Dendritic cell treated with granulocyte-macrophage colony-stimulating factor and Interleukin-4, amounts not matched to agents 40 ng/mL and 50 ng/mL, for 4 days (primary cell): ENCODE measurements around the gene KDELR3.

Source experiments
- H3K27ac Mint-ChIP-seq: one replicate; pipeline ENCODE4 v1.8.0; 2022; ENCODE audit warnings: mild to moderate bottlenecking, mixed read lengths
- H3K27me3 Mint-ChIP-seq: one replicate; pipeline ENCODE4 v1.8.0; 2022; ENCODE audit warnings: mild to moderate bottlenecking, mixed read lengths
- H3K36me3 Mint-ChIP-seq: one replicate; pipeline ENCODE4 v1.8.0; 2022; ENCODE audit warnings: low read depth, mixed read lengths
- H3K4me1 Mint-ChIP-seq: one replicate; pipeline ENCODE4 v1.8.0; 2022; ENCODE audit warnings: low read depth, mixed read lengths
- H3K4me3 Mint-ChIP-seq: one replicate; pipeline ENCODE4 v1.8.0; 2022; ENCODE audit warnings: mild to moderate bottlenecking, moderate library complexity, mixed read lengths
- H3K9me3 Mint-ChIP-seq: one replicate; pipeline ENCODE4 v1.8.0; 2022; ENCODE audit warnings: mixed read lengths
- intact Hi-C: fragments of 100-400 bp; cut with micrococcal nuclease; formaldehyde crosslinking; loops from one replicate; pipeline ENCODE4 v1.15.0; 2022

KDELR3 gene

DNA sequence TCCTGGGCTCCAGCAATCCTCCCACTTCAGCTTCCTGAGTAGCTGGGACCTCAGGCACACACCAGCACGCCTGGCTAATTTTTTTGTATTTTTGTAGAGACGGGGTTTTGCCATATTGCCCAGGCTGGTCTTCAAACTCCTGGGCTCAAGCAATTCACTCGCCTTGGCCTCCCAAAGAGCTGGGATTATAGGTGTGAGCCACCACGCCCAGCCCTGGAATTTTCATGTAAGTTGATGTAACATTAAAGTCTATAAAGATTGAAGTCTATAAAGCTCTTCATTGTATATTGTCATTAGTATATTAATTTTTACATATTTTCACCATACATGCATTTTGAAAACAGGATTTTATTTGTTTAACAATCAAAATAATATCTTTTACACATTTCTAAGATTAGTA is 50.7 kb downstream of the KDELR3 start:
- H3K4me3 Mint-ChIP-seq: no peak overlapping the region
- H3K36me3 Mint-ChIP-seq: no peaks in the 10 kb centered on the region
- intact Hi-C loops: loop anchor here (5.0 kb wide), 1 partner anchor 39 kb away; no protein-coding TSS in a partner anchor
- peaks cover 80% of the 10 kb centered on the region for H3K27me3 Mint-ChIP-seq
- no peaks in the 10 kb centered on the region for H3K9me3 Mint-ChIP-seq
- H3K27ac Mint-ChIP-seq: no peak overlapping the region
- H3K4me1 Mint-ChIP-seq: no peaks in the 10 kb centered on the region

DNA sequence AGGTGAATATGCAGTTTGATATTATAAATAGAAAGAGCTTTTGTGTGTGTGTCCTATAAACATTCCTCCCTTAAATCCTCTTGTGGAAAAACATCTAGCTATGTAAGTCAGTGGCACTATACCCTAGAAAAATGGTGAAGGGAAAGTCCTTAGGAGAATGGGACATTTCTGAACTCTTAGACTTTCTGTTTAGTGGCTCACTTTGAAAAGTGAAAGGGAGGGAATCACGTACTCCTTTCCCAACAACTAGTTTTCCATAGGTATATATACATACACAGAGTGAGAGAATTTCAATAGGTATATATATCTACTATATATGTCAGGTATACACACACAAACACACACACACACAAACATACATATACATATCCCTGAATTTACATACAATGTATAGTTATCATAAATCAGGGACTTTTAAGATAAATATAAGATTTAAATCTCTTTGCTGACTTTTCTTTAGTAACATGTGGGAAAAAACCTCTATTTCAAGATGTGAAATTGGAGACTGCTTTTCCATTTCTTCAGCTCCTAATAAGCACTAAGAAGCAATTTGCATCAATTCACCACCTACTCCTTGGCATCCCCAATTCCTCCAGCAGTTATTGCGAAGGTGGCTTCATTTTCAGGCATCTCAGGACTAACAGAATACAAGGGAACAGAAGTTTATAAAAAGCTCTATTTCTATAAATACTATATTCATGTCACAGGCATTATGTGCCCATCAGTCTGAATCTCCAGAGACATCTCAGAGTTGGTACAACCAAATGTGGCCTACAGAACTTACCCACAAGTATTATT is 51.8 kb downstream of the KDELR3 start:
- Mint-ChIP-seq H3K4me3 (no peak overlapping the region), H3K36me3 (no peaks in the 10 kb centered on the region), H3K27me3 (peaks cover 83% of the 10 kb centered on the region), H3K9me3 (no peaks in the 10 kb centered on the region), H3K27ac (no peak overlapping the region), H3K4me1 (peaks cover 8% of the 10 kb centered on the region)
- intact Hi-C loops: loop anchor here (5.0 kb wide), 1 partner anchor 38 kb away; no protein-coding TSS in a partner anchor

DNA sequence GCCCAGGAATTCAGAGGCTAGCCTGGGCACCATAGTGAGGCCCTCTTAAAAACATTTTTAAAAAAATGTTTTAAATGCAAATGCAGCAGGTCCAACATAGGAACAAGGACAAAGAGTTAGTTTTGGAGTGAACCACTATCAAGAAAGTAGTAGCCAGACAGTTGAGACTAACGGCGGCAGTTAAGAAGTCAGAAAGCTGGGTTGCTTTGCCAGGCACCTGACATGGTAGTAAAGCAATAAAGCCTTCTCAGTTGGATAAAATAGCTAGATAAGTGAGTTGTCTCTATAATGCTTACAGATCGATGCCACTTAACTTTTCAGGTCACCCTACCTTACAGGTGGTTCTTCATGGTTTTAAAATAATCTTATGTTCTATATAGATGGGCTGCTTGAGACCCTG is 55.1 kb downstream of the KDELR3 start:
- Mint-ChIP-seq H3K36me3 (no peaks in the 10 kb centered on the region), H3K27ac (no peak overlapping the region), H3K9me3 (no peaks in the 10 kb centered on the region), H3K4me1 (peaks cover 10% of the 10 kb centered on the region), H3K4me3 (no peak overlapping the region), H3K27me3 (peaks cover 80% of the 10 kb centered on the region)
- intact Hi-C loops: no loop called here

DNA sequence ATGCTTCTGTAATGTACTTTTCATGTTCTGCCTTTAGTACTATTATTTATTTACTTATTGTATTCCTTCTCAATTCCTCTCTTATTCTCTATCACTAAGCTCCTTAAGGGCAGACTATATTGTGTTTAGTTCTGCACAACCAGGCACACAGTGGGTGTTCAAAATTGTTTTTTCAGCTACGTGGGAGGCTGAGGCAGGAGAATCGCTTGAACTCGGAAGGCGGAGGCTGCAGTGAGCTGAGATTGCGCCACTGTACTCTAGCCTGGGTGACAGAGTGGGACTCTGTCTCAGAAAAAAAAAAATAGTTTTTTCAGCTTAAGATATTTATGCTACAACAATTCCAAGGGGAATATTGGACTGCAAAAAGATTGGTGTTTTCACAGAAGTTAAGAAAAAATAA is 55.6 kb downstream of the KDELR3 start:
- Mint-ChIP-seq H3K4me3 (no peak overlapping the region), H3K27ac (no peak overlapping the region), H3K4me1 (peaks cover 10% of the 10 kb centered on the region), H3K27me3 (peaks cover 81% of the 10 kb centered on the region), H3K36me3 (no peaks in the 10 kb centered on the region), H3K9me3 (no peaks in the 10 kb centered on the region)
- intact Hi-C loops: no loop called here

DNA sequence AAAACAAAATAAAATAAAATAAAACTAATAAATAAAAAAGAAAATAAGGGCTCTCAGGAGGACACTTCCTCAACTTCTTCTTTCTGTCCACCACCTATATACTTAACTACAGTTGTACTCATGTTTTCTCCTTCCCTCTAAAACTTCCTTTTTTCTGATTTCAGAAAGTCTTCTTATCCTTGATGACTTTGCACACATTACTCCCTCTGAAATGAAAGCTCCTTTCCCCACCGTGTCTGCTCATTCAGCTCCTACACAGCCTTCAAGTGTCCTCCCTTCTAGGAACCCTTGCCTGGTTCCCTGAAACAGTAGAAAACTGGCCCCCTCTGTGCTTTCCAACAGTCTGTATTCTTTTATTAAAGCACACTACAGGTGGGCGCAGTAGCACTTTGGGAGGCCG is 56.5 kb downstream of the KDELR3 start:
- H3K27ac Mint-ChIP-seq: no peak overlapping the region
- intact Hi-C loops: no loop called here
- peaks cover 84% of the 10 kb centered on the region for H3K27me3 Mint-ChIP-seq
- H3K36me3 Mint-ChIP-seq: no peaks in the 10 kb centered on the region
- peaks cover 10% of the 10 kb centered on the region for H3K4me1 Mint-ChIP-seq
- H3K9me3 Mint-ChIP-seq: no peaks in the 10 kb centered on the region
- peak overlapping the region; percentile 15 for H3K4me3 Mint-ChIP-seq

DNA sequence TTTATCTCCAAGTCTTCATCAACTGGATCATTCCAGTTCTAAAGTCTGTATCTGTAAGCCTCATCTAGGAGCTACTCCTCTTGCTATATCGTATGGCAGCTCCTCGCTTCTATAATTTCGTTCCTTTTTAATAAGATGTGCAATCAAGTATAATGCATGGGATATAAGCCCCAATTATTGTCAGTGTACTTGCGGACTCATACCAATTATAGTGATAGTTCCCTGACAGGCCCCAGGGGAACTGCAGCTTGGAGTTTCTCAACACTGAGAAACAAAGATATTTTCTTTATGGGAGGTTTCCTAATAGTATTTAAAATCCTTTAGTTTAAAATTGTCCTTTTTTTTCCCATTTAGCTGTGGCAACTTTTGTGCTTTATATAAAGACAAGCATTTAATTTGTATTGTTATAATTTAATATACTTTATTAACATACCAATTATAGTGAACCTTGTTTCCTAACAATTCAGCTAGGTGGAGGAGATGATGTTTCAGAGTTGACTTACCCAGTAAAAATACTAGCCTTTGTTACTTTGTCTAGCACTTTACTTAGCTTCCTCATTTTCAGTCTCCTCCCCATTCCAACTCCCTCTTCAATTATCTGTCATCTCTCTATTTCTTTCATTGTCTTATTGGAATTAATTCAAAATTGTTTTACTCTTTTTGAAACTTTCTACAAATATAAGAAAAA is 63.5 kb downstream of the KDELR3 start:
- no peaks in the 10 kb centered on the region for H3K36me3 Mint-ChIP-seq
- H3K27me3 Mint-ChIP-seq: peaks cover 87% of the 10 kb centered on the region
- no peaks in the 10 kb centered on the region for H3K9me3 Mint-ChIP-seq
- H3K4me1 Mint-ChIP-seq: peaks cover 9% of the 10 kb centered on the region
- intact Hi-C loops: no loop called here
- no peak overlapping the region for H3K4me3 Mint-ChIP-seq
- H3K27ac Mint-ChIP-seq: no peak overlapping the region
